Fibroblast of skin of back (primary cell): ENCODE data around the gene SCFD2.
"Not testable (repeated sequence)": the region's sequence is repeated elsewhere in the genome, so short reads cannot be mapped to it uniquely, and the experiment has no call there.

Source experiments
- DNase-seq: peaks from one replicate; pipeline ENCODE4 v3.0.0-alpha.2; 2013

Gene SCFD2

DNA sequence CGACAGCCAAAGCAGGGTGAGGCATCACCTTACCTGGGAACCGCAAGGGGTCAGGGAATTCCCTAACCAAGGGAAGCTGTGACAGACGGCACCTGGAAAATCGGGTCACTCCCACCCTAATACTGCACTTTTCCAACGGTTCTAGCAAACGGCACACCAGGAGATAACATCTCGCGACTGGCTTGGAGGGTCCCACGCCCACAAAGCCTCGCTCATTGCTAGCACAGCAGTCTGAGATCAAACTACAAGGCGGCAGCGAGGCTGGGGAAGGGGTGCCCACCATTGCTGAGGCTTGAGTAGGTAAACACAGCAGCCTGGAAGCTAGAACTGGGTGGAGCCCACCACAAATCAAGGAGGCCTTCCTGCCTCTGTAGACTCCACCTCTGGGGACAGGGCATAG is 25.7 kb downstream of the SCFD2 start:
- DNase-seq = not testable (repeated sequence)

DNA sequence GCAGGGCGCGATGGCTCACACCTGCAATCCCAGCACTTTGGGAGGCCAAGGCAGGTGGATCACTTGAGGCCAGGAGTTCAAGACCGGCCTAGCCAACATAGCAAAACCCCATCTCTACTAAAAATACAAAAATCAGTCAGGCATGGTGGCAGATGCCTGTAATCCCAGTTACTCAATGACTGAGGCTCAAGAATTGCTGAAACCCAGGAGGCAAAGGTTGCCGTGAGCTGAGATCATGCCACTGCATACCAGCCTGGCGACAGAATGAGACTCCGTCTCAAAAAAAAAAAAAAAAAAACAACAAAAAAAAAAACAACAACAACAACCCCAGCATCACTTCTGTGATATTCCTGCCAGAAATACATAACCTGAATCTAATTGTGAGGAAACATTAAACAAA is 30.9 kb downstream of the SCFD2 start:
- peak; percentile 2 for DNase-seq

DNA sequence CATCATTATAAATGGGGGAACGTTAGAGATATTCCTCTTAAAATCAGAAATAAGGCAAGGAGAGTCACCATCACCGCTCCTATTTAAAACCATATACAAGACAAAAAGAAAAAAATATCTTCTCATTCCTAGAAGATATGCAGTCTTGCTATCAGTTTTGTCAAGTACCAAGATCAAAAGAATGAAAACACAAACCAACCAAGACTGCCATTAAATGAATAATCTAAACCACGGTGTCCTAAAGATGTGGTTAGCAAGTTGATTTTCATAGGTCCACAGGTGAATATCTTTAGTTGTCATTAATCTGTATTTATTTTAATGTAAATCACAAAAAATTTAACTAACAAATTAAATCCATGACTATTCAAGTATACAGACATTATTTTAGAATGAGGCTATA is 39.3 kb downstream of the SCFD2 start:
- DNase-seq = no peak

DNA sequence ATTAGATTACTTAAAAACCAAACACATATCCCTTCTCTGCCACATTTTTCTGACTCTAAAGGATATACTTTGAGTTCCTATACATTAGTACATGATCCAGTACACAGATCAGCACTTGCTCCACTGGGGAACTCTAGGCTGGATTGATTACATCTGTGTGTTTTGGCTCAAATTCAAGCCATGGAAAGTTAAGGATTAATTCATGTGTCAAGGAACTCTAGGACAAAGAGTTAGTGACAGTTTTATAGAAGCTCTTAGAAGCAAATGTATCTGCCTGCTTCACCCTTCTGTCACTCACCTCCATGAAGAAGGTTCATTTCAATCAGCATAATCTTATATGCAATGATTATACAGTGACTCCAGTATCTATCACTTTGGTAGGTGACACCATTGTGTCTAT is 43.2 kb downstream of the SCFD2 start:
- peak; percentile 13 for DNase-seq

DNA sequence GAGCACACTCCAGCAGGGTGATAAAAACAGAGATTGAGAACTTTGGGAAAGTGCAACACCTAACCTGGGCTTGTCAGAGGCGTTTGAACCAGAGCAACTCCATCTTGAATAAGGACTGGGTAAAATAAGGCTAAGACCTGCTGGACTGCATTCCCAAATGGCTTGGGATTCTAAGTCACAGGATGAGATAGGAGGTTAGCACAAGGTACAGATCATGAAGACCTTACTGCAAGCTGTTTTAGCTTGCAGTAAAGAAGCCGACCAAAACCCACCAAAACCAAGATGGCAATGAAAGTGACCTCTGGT is 43.9 kb downstream of the SCFD2 start:
- DNase-seq = no peak

DNA sequence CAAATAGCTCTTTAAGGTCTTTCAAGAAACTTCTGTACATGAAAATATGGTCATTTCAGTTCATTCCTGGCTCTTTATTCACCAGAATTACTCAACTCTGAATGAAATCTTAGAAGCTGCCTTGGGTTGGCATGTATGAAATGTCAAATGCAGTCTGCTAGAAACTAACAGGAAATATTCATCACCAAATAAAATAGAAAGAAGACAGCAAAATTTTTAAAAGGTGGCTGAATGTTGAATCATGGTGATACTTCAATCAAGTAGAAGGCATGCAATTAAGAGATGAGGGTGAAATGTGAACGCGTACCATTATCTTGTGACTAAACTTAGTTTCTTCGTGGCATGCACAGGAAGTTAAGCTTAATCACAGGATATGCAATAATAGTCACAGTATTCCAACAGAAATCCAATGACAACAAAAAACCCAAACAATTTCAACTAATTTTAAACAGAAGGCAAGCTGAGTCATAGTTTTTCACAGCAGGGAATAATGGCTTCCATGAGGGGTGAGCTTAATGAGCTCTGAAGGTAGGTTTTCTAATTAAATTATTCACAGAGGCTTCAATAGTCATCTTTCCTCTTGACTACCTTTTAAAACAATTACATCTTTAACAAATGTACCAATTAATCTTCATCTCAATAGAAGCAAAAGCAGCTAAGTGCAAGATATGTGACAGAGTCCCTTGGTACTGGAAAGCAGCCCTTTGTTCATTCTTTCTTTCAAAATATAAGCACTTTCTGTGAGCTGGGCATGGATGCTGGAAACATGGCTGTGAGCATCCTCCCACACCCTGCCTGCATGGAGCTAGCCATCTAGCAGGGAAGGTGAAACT is 44.5 kb downstream of the SCFD2 start:
- peak; percentile 90 for DNase-seq

DNA sequence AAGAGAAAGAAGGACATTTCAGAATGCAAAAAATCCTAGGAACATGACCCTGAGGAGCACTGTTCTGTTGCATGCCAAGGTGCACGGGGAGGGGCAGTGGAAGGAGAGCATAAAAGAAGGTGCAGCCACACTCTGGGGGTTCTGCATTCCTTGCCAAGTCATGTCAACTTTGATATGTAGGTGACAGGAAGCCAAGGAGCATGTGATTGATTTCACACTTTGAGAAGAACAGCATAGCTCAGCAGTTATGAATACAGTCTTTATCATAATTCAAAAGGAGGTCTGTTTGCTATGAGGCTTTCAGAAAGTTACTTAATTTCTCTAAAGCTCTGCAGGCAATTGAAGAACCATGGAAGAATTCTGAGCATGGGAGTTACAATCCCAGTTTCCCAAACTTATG is 50.6 kb downstream of the SCFD2 start:
- no peak for DNase-seq

DNA sequence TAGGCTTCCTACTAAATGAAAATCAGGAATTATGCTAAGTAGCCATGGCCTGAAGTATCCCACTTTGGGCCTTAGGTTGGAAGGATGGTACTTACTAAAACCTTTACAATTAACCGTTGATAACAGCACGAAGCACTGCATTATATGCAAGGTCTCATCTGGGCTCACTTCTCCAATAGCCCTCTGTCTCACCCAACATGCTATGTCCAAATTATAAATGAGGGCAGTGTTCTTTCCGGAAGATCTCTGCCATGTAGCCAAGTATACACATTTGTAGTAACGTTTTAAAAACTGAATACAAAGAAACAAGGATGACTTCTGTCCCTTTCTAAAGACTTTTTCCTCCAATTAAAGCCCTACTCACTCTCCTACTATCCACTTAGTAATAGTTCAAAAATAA is 51.6 kb downstream of the SCFD2 start:
- no peak for DNase-seq

DNA sequence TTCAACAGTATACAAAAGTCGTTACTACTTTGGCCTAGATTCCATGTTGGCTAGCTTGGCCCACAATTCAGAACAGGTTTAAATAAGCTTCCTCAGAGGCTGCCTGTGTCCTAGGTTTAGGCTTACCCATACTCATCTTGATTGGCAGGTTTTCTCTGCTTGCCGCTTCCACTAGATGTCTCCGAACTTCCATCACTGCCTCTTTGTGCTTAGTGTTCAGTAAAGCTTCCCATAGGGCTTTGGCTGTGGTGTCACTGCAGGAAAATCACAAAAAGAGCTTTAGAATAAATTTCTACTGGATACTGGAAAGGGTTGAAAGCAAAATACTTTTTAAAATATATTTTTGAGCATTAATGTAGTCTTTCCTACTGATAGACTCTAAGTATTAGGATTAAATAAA is 52.4 kb downstream of the SCFD2 start:
- peak; percentile 68 for DNase-seq

DNA sequence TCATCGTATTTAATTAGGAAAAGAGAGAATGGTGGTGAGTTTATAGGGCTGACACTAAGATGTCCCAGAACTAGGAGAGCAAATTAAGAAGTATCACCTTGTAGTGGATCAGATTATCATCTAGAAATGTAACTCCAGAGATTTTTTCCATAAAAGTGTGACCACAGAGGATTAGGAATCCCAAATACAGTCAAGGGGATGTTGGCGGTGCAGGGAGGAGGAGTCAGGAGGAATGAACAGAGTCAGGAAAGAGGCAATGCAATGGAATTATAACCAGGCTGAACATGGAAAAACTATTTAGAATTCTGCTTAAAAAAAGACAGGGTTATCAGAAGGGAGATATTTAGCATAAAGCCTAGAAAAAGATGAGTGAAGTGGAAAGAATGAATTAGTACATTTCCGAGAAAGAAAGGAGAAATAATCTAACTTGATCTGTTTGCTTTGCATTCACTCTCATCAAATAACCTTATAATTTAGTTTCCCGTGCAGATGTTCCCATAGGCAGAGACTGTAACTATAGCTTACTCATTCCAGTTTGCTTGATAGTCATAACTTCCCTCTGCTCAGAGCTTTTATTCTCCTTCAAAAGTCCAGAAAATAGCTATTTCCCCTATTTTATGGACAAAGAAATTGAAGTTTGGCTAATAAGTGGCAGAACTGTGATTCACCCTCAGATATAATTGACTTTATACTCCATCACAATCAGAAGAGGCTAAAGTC is 56.4 kb downstream of the SCFD2 start:
- DNase-seq = peak; percentile 35

DNA sequence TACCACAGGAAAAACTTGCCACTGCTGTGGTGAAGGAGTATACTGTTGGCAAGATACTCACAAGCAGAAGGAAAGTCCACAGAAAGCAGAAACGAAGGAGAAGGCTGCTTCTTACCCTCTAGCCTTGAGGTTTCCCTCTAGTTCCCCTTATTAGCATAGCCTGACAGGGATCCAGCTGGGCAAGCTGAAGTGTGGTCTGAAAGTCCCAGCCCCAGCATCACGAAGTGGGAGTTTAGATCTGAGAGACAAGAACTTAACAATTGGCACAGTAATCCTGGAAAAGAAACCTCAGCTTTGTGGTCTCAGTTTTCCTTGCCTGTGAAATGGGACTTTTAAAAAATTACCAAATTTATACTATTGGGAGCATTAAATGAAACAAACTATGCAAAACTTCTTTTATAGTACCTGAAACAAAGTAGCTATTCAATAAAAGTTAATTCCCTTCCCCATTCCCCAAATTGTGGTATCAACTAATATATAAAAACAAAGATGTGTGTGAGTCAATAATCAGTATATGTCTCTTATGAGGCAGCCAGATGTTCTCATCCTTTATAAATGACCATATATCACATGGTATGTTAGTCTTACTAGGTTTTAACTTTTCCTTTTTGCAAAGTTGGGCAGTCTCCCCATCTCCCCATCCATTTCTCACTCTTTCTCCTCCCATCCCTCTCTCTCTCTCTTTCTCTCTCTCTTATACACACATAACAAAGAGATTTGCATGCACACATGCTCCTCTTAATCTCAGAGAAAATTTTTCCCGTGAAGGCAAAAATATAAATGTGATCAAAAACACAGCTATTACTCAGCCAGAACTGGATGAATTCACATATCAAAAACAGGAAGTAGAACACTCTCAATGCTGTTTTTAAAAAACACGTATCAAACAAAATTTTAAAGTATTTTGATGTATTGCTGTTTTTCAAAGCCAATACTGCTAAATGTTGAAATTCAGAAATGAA is 57.8 kb downstream of the SCFD2 start:
- peak; percentile 26 for DNase-seq

DNA sequence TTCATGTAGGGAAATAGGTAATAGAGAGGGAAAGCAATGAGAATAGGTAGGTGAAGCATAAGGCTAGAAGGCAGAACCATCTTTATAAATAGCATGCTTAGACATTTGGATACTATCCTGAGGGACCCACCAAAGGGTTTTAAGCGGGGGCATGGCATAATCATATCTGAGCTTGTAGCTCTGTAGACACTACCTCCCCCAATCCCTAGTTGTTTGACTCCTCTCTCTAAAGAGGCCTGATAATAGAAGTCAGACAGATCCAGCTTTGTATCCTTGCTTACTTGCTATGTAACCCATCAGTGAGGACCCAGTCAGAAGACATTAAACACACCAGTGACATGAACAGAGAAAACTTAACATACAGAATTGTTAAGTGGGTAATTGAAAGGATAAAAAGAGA is 58.7 kb downstream of the SCFD2 start:
- peak; percentile 3 for DNase-seq

DNA sequence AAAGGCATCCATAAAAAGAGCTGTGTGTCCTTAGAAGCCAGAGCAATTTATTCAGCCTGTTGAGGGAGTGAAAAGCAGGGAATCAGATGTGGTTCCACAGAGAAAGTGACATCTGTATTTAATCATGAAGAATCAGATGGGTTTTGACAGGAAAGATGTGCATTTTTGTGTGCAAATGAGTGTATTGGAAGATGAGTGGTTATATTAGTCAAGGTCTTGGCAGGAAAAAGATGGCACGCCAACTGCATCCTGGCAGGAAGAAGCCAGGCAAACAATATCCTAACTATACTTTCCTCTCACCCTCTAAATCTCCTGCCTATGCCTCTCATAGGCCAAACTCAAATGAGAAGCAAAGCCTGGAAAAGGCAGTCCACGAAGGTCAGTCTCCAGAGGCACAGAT is 59.1 kb downstream of the SCFD2 start:
- peak; percentile 84 for DNase-seq

DNA sequence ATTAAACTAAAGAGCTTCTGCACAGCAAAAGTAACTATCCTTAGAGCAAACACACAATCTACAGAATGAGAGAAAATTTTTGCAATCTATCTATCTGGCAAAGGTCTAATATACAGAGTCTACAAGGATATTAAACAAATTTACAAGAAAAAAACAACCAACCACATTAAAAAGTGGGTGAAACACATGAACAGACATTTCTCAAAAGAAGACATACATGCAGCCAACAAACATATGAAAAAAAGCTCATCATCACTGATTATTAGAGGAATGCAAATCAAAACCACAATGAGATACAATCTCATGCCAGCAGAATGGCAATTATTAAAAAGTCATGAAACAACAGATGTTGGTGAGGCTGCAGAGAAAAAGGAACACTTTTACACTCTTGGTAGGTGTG is 73.7 kb downstream of the SCFD2 start:
- DNase-seq = not testable (repeated sequence)

DNA sequence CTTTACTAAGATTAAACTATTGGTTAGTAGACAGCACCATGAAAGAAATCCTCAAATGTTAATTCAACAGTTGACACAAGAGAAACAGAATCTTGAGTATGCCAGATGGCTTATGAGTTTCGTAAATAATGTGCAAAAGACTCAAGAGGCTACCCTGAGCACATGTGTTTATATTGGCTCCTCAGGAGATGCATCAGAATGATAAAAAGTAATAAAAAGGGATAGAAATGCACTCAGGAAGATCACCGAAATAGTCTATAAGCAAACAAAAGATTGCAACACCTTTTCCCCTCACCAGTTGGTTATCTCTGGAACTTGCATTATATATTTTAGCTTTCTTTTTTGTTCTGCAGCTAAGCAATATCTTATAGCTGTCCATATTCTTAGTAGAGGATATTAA is 84.4 kb downstream of the SCFD2 start:
- no peak for DNase-seq

DNA sequence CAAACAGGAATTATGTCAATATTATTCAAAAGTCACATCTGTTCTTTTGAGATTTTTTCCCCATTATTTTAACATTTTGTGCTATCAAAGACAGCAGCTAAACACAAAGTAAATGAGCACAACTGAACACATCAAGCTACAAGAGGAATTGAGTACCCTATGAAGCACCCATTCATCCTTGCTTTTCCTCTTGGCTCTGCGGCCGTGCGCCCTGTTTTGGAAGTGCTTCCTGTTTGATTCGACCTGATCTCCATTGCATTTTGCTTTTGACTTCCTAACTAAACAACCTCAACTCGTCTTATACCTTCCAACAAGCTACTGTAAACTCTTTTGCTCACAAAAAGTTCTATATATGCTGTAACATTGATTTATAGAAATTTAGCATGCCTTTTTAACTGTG is 85.0 kb downstream of the SCFD2 start:
- DNase-seq = no peak

DNA sequence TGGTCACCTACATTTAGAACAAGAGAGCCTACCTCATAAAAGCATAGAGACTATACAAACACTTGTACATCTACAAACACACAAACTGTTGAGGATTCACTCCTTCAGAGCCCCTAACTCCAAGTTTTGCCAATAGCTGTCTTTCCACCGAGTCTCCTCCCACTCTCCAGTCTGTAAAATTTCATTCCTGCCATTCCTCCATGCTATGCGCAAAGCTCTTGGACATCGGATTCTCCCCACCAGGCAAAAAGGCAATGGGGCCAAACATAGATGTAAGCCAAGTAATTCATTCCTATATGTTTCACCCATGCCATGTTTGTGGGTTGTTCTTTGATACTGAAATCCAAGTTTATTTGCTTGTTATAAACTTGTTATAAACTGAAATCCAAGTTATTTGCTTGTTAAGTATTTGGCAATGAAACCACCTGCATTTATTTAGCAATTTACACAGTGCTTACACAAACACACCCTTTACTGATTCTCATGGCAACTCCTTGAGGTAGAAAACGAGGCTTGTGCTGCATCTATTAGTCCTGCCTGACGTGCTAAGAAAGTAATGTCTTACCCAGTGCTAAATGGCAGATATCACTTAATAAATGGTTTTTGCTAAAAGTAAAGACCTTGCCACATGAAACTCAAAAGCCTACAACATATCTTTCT is 91.1 kb downstream of the SCFD2 start:
- DNase-seq = no peak

DNA sequence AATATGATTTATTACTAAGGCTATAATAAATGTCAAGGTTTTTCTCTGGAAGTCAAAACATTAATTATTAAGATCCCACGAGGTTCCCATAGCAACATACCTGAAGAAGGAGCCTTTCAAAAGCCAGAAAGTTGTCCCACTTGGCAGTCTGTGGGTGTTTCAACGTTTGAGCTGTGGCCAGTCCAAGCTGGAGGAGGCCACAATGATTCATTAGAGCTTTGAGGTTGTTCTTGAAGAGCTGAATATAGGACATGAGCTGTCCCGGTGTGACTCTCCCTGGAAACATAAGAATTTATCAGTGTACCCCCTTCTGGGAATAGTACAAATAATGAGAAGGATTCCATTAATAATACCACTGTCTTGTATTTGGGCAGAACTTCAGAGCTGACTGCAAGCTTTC is 92.1 kb downstream of the SCFD2 start:
- DNase-seq = peak; percentile 35

DNA sequence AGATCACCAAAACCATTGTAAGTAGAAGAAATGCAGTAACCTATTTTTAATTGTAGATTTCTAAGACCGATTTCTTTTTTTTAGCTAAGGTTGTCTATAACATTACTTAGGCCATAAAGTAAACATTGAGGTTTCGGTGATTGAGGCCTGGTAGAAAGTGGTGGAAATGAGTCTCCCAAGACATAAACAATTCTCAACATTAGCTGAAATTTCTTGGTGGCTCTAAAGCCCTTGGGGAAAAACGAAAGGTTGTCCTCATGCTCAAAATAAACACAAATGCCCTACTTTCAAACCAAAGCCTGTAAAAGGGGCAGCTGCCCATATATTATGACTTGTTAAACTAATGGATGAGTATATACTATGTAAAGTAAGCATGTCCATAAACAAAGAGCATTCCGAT is 98.8 kb downstream of the SCFD2 start:
- no peak for DNase-seq

DNA sequence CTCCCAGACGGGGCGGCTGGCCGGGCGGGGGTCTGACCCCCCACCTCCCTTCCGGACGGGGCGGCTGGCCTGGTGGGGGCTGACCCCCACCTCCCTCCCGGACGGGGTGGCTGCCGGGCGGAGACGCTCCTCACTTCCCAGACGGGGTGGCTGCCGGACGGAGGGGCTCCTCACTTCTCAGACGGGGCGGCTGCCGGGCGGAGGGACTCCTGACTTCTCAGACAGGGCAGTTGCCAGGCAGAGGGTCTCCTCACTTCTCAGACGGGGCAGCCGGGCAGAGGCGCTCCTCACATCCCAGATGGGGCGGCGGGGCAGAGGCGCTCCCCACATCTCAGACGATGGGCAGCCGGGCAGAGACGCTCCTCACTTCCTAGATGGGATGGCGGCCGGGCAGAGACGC is 109.9 kb downstream of the SCFD2 start:
- DNase-seq = not testable (repeated sequence)

DNA sequence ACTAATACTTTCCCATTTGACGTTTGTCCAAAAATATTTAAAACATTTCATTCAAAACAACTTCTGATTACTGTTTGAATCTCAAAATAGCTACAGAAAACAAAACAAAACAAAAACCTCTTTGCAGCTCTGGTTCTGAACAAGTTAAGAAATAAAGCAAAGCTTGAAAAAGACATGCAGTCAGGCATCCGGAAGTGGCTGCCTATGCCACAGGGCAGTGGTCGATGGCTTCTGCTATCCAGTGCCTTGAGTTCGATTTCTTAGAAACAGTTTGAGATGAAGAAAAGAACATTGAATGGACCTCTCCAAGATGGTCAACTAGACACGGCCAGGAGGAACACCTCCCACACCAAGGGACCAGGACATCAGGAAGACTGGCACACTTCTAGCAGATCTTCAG is 125.3 kb downstream of the SCFD2 start:
- DNase-seq = no peak

DNA sequence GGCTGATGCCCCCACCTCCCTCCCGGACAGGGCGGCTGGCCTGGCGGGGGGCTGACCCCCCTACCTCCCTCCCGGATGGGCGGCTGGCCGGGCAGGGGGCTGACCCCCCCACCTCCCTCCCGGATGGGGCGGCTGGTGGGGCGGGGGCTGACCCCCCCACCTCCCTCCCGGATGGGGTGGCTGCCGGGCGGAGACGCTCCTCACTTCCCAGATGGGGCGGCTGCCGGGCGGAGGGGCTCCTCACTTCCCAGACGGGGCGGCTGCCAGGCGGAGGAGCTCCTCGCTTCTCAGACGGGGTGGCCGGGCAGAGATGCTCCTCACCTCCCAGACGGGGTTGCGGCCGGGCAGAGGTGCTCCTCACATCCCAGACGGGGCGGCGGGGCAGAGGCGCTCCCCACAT is 127.5 kb downstream of the SCFD2 start:
- not testable (repeated sequence) for DNase-seq

DNA sequence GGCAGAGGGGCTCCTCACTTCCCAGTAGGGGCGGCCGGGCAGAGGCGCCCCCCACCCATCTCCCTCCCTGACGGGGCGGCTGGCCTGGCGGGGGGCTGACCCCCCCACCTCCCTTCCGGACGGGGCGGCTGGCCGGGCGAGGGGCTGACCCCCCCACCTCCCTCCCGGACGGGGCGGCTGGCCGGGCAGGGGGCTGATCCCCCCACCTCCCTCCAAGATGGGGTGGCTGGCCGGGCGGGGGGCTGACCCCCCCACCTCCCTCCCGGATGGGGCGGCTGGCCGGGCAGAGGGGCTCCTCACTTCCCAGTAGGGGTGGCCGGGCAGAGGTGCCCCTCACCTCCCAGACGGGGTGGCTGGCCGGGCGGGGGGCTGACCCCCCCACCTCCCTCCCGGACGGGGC is 128.1 kb downstream of the SCFD2 start:
- DNase-seq = not testable (repeated sequence)
